CD4-positive, alpha-beta T cell treated with Interleukin-15 for 1 hour (primary cell): ENCODE data around the gene HPGDS.
"Not testable (repeated sequence)": the region's sequence is repeated elsewhere in the genome, so short reads cannot be mapped to it uniquely, and the experiment has no call there.

Experiments
- DNase-seq: peaks from one replicate; pipeline ENCODE4 v3.0.0-alpha.2; 2020

Gene HPGDS

DNA sequence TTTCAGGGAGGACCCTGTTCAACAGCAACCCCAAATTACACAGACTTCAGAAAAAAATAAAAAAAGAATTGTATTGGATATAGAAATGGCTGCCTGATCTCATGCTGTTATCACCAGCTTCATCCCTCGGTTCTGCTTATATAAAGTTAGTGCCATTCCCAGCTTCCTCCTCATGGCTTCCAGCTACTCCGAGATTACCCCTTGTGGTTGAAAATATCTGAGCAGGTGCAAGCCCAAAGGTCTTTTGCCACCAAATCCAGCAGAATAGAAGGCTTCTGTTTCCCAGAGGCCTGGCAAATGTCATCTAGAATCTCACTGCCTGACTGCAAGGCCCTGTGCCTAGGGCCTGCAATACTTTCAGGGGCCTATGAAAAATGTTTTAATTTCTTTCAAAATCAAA lies 13.8 kb upstream of the HPGDS start:
- DNase-seq: no peak

DNA sequence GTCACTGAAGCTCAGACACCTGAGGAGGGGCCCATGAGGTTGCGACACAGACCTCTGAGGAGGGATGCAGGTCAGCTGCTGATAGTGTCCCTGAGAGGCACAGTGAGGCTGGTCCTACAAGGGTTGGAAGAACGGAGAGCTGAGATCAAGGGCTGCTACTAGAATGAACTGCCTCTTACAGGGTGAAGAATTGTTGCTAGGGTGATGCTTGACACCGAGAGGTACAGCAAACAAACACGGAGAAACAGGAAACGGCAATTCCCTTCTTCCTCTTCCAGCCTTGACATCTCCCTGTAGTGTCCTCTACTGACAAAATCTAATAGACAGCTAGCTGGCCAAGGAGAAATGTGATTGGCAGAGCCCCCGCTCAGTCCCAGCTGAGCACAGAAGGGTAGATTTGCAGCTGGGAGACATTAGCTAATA lies 11.8 kb upstream of the HPGDS start:
- no peak for DNase-seq

DNA sequence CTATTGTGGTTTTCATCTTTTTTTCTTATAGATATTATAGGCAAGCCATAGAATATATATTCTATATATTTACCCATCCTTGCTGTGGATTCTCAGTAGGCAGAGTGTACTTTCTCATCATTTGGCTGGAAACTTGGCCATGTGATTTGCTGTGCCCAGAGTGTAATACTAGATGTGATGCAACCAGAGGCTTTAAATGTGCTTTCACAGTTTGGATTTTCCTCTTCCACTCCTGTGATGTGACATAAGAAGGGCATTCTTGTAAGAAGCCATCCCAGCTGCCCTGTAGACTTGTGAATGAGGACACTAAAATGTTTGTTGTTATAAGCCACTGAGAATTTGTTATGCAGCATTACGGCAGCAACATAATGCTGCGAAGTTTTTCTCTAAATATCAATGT lies 10.4 kb upstream of the HPGDS start:
- no peak for DNase-seq

DNA sequence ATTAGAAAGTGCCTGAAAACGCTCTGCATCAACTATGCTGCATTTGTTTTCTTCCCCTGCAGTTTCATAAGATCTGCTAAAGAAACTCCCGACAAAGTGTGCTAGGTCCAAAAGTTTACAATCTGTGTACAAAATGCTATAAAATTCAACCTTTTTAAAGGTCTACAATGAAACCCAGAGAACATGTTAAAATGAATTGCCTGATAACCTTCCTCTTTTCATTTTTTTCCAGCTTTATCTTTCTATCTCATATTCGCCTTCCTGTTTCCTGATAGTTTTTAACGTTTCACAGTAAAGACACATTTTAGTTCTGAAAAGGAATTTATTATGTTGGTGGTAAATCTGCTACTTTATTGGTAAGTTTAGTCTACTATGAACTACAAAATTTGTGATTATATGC lies 9.5 kb upstream of the HPGDS start:
- no peak for DNase-seq

DNA sequence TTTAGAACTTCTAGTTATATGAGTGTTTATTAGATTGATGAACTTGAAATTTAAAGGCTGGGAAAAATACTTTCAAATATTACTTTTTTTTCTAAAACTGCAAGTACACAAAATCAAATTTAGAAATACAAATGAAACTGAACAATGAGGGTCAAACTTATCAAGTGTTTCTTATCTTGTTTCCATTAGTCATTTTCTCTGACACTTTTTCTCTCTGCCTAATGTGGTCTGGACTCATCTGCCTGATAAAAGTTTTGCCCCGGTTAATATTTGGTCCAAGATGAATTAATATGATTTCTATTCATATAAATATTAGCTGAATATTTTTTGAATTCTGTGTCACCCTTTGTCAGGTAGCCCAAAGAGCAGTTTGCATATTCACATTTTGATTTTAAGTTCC lies 8.7 kb upstream of the HPGDS start:
- no peak for DNase-seq

DNA sequence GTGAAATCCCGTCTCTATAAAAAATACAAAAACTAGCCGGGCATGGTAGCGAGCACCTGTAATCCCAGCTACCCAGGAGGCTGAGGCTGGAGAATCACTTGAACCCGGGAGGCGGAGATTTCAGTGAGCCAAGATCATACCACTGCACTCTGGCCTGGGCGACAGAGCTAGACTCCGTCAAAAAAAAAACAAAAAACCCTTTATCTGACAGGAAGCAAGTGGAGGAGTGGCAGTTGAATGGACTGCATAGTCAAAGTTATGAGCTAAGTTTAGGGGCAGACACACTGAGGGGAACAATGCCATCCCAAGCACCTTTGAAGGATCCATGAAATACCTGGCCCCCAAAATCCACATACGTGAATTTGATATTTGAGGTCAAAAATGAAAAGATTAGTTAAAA lies 7.5 kb upstream of the HPGDS start:
- DNase-seq: no peak

DNA sequence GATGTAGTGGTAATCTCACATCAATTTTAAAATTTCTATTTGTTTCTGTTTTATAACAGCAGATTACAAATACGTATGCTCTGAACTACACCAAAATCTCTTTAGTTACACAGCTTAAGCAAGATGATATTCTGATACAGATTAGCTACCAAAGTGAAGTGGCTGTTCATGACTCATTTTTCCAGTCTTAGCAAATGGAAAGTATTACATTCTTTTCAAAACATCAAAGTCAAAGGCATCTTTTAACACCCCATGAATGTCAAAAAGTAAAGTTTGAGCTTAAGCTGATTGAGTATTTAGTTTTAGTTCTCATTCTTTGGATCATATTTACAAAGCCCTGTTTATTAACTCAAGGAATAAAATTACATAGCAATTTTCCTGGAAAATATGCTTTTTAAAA lies 6.6 kb upstream of the HPGDS start:
- DNase-seq: no peak

DNA sequence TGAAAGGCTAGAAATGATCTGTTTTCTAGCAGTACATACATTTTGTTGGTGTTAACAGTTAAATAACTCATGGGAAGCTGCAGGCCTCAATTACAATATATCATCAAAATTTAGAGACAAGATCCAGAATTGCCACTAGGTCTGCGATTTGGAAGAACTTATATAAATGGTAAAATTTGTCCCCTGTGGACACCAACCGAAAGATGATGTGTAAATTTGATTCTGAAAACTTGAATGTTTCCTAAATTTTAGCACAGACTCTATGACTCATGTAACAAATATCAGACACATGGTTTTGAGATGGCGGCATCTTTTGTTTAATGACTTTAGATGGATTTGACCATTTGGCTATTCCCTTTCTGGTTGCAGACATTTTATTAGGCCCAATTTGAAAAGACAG lies 6.0 kb upstream of the HPGDS start:
- DNase-seq: no peak

DNA sequence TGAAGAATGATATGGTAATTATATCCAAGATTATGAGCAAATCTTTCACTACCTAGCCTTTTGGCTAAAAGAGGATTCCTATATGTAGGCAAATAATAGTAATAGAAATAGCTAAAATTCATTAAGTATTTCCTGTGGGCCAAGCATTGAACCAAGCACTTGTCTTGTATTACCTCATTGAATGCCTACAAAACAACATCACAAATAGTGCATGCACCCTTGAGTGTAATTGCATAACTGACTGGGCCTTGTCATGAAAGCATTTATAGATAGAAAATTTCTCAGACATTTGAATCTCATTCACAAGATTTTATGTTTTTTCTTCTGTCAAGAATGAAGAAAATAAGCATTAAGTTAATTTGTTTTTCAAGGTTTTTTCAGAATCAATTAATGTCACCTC lies 3.9 kb upstream of the HPGDS start:
- DNase-seq: no peak

DNA sequence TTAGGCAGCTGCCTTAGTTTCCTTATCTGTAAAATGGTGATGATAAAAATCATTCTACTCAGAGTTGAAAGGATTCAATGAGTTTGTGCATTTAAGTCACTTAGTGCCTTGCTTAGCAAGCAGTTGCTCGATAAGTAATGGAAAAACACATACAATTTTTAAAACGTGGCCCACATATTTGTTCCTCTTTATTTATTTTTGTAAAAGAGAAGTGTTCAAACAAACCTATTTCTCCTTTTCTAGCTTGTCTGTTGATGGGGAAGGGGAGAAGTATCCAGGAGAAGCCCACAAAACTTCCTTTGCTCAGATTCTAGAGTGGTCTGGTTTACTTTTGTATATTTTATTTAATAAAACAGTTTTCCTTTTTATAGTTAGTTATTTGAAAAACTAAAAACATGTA lies 3.3 kb upstream of the HPGDS start:
- no peak for DNase-seq

DNA sequence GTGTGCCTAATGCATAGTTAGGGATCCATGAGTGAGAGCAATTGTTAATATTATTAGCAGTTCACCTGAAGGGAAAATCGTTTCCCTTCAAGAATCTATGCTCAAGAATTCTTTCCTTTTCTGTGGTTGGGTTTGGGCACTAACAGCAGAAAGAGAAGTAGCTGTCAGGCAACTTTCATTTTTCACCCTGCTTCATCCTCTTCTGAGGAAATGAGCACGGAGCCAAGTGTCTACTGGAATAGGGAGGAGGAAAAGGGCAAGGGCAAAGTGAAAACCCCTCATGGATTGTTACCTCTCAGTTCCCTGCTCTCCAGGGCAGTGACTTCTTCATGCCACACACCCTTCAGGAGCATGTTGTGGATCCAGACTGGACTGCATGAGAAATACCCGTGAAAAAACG lies 2.6 kb upstream of the HPGDS start:
- DNase-seq: no peak

DNA sequence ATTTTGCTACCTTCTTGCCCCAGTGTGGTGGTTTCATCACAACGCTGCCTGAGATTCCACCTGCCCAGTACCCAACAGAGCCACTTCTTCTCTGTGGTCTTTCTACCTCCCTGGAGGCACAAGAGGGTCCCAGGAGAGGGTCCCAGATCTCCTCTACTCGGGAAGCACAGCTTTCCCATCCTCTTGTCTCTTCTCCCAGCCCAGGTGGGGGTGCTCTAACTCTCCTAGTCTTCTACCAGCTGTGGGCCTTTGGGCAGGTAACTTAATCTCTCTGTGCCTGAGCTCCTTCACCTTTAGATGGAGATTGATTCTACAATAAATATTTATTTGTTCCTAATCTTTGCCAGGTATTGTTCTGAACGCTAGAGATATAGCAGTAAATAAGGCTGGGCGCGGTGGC lies 1.8 kb upstream of the HPGDS start:
- DNase-seq: no peak

DNA sequence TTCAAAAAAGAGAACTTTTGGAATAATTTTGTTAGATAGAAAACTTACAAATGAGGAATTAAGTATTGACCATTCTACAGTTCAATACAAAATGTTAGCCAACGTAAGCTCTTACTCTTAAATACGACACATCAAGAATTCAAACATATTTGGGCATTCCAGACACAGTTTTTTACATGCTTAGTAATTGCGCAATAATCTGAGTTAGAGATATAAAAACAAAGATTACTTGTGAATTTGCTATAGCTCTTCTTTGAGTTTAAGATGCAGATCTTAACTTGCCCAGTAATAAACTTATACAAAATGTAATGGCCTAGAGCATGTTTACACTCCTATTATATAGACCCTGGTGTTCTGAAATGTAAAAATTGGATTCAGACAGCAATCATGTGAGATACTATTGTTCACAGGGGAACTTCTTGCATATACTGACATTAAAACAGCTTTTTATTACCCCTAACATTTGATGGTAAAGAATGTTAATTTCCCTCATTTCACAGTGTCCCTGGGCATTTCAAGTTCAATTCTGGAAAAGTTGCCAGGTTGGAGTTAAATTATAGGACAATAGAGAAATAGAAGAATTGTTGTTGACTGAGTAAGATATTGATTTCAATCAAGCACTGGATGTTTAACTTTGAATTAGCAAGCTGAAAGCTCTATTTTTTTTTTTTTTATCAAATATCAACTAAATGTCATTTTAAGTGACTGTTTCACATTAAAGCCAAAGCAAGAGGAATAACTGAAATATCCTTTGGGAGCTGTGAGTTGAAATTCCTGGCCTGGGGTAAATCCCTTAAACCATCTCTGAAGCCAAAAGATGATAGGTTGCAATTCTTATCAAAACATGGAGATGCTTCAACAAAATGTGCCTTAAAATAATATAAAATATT lies 910 bp downstream of the HPGDS start:
- DNase-seq: no peak

DNA sequence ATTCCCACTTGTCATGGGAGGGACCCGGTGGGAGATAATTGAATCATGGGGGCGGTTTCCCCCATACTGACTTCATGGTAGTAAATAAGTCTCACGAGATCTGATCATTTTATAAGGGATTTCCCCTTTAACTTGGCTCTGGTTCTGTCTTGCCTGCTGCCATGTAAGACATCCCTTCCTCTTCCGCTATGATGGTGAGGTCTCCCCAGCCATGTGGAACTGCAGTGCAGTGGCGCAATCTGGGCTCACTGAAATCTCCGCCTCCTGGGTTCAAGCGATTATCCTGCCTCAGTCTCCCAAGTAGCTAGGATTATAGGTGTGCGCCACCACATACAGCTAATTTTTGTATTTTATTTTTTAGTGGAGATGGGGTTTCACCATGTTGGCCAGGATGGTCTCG lies 2.9 kb downstream of the HPGDS start:
- no peak for DNase-seq

DNA sequence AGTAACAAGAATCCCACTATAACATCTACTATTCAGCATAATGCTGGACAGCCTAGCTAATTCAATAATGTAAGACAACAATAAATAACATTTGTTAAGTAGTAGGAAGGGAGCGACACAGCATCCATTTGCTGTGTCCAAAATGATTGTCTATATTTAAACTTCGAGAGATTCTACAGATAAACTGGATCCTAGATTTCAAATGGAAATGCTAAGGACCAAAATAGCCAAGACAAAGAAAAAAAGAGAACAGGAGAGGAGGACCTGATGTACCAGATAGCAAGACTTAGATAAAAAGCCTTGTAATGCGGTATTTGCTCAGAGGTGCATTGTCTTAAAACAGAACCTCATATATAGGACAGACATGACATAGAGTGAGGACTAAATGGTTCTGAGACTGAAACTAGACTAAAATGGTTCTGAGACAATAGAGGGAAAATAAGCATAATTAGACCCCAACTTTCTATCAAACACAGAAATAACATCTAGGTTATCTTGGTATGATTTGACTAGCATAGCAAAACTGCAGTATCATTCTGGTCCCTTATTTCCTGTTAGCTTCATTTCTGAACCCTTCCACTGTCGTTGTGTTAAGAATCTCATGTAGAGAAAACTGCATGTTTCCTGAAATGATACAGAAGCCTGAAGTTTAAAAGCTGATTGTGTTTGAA lies 3.8 kb downstream of the HPGDS start:
- DNase-seq: no peak

DNA sequence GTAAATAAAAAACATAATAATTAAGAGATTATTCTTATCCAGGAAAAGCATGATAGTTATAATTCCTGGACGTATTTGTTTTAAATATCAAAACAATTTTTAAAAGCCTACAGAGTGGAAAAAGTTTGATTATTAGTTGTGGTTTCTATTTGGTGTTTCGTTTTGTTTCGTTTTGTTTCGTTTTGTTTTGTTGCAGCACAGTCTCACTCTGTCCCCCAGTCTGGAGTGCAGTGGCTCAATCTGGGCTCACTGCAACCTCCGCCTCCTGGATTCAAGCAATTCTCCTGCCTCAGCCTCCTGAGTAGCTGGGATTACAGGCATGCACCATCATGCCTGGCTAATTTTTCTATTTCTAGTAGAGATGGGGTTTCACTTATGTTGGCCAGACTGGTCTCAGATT lies 5.8 kb downstream of the HPGDS start:
- not testable (repeated sequence) for DNase-seq

DNA sequence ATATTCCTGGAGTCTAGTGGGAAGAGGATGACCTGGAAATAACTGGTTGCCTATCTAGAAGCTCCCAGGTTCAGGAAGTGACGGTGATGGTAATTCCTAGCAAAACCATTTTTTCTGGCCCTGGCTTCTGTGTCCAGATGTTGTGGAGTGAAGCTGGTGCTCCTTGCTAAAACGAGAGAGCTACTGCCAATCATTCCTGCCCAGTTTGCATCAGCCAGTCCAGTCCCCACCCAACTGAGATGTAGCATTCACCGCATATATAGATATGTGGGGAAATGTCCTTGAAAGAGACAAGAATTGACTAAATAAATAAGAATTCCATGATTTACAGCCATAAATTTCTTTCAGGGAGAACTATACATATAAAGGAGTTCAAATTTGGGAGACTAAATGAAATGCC lies 6.3 kb downstream of the HPGDS start:
- no peak for DNase-seq

DNA sequence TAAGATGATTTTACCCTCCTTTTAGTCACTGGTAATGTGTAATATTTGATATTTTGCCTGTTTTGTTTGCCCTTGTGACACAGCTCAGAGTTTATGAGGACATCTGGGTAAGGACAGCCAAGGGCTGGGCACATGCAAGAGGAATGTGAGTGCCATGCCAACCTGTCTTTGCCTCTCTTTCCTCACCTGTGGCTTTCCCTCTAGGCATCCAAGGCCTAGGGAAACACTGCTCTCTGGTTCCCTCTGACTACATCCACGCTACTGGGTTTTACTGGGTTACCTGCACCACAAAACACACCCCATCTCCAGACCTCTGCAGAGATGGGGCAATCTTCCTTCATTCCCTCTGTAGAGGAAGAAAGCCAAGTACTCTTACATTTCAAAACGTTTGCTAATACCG lies 7.7 kb downstream of the HPGDS start:
- no peak for DNase-seq

DNA sequence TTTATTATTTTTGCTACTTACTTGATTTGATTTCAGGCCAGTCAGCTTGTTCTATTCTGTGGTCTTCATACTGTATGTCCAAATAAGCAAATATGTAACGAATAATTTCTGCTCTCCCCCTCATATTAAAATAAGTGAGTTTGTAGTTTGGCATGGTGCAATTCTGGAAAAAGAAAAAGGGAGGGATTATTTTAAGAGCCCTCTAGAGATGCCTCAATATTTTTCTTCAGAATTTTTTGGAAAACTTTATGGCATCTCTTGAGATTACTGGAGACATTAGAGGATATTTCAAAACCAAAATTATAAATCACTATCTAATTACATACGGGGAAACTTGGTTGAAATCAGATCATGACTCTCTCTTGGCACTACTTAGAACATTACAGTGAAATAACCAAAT lies 8.2 kb downstream of the HPGDS start:
- DNase-seq: no peak

DNA sequence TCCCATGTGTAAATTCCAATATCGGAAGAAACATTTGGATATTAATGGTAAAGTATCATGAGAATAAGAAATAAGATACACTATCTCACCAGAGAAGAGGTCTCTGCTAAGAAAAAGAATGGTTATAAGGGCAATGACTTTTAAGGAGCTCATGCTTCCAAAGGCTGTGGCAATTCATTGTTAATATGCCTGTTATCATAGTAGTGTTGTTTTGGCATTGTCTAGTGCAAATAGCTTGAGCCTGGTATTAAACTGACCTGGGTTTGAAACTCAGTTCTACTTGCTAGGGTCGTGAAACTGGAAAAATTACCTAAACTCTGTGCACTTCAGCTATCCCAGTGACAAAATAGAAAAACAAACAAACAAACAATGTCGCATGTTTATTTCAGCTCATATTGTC lies 8.8 kb downstream of the HPGDS start:
- no peak for DNase-seq

DNA sequence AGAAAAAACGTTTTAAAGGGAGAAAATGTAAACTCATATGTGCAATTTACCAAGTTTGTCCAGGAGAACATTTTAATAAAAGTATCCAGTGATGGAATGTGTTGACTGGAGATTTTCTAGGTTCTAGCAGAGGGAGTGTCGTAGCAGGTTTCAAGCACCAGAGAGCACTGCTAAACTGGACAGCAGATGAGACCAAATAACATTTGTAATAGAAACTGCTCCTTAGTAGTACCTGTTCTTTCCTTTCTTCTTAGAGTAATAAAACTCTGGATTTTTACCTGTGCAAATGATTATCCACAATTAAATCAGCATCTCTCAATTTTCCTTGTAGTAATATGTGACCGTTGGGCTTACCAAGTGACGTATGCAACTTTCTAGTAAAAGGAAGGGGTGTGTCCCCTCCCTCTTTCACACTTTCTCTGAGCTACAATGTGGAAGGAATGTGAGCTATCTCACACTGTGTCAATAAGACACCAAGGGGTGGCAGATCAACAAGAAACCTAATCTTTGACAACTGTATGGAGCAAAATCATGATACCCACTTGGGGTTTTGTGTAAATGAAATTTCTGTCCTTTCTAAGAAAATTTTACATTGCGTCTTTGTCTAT lies 9.5 kb downstream of the HPGDS start:
- DNase-seq: no peak

DNA sequence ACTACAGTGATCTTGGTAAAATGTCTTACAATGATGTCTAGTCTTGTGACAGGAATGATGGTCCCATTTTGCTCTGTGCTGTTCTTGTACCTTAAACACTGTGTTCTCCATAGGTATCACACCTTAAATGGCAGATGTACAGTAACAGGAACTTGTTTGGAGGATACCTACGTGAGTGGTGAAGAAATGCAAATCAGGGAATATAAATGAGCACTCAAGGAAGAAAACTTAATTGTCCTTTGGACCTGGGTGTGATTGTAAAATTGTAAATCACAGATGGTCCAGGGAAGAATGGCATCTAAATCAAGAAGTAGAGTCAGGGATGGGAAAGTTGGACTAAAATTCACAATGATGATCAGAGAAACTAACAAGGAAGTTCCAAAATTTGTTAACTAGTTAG lies 12.7 kb downstream of the HPGDS start:
- no peak for DNase-seq

DNA sequence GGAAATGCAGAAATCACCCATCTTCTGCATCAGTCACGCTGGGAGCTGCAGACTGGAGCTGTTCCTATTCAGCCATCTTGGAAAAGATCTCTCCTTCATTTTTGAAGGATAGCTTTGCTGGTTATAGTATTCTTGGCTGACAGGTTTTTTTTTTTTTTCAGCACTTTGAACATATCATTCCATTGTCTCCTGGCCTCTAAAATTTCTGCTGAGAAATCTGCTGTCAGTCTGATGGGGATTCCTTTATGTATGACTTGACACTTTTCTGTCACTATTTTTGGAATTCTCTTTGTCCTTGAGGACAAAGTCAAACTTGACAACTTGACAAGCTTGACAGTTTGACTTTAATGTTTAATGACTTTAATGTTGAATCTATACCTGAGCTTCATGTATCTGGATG lies 16.8 kb downstream of the HPGDS start:
- no peak for DNase-seq

DNA sequence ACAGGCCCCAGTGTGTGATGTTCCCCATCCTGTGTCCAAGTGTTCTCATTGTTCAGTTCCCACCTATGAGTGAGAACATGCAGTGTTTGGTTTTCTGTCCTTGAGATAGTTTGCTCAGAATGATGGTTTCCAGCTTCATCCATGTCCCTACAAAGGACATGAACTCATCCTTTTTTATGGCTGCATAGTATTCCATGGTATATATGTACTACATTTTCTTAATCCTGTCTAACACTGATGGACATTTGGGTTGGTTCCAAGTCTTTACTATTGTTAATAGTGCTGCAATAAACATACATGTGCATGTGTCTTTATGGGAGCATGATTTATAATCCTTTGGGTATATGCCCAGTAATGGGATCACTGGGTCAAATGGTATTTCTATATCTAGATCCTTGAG lies 22.7 kb downstream of the HPGDS start:
- not testable (repeated sequence) for DNase-seq
